Heart right ventricle (tissue), 16 donors: ENCODE results near the gene TMEM222. TPM values are rescaled to one million over a fixed set of nuclear protein-coding genes. Genes with fewer than 3 reads are reported as not detected.

Source experiments
- ATAC-seq, 8 donors: fragments of 200-7000 bp; cut with Tn5 transposase; one replicate each; pipeline ENCODE4 v1.9.1; 2020; ENCODE audit warnings: mild to moderate bottlenecking in 8 of 8, moderate library complexity in 8 of 8, moderate number of reproducible peaks in 1 of 8
- DNase-seq, 2 donors: peaks; one replicate each; pipeline ENCODE4 v3.0.0-alpha.2; 2020
- H3K27ac ChIP-seq, 10 donors: fragments of 200-600 bp; sonication (generic) in 2 of 10; one replicate each; pipeline versions ENCODE4 v1.5.0 to v1.8.0; 2020 to 2022; ENCODE audit warnings: mild to moderate bottlenecking in 3 of 10
- H3K27me3 ChIP-seq, 7 donors: fragments of 200-600 bp; one replicate each; pipeline ENCODE4 v1.8.0; 2021 to 2022; ENCODE audit warnings: mild to moderate bottlenecking in 2 of 7
- H3K36me3 ChIP-seq, 9 donors: fragments of 200-600 bp; sonication (generic) in 1 of 9; one replicate each; pipeline versions ENCODE4 v1.5.0 to v1.8.0; 2020 to 2022; ENCODE audit warnings: mild to moderate bottlenecking in 2 of 9
- H3K4me1 ChIP-seq, 9 donors: fragments of 200-600 bp; sonication (generic) in 1 of 9; one replicate each; pipeline versions ENCODE4 v1.5.0 to v1.8.0; 2020 to 2022; ENCODE audit warnings: mild to moderate bottlenecking in 4 of 9
- H3K4me3 ChIP-seq, 10 donors: fragments of 200-600 bp; sonication (generic) in 2 of 10; one replicate each; pipeline versions ENCODE4 v1.5.0 to v1.8.0; 2020 to 2022; ENCODE audit warnings: mild to moderate bottlenecking in 7 of 10, moderate library complexity in 2 of 10
- H3K9me3 ChIP-seq, 11 donors: fragments of 200-600 bp in 10 of 11; sonication (generic) in 2 of 11; one replicate each; pipeline versions ENCODE4 v1.5.0 to v1.8.0; 2013 to 2022; ENCODE audit warnings: mild to moderate bottlenecking in 2 of 11, control low read depth in 1 of 11, moderate library complexity in 1 of 11
- CTCF ChIP-seq, 9 donors: fragments of 200-600 bp; sonication (generic) in 2 of 9; IDR thresholded peaks; one replicate each; pipeline versions ENCODE4 v1.5.0 to v1.8.0; 2021 to 2022; ENCODE audit warnings: antibody characterized with exemption in 9 of 9, mild to moderate bottlenecking in 5 of 9, moderate library complexity in 1 of 9
- WGBS, 2 donors: extraction: QIAGEN DNeasy Blood & Tissue Kit; methylation state at CpG; one replicate each; pipeline ENCODE4 v1.1.7; 2013; ENCODE audit warnings: inconsistent platforms in 1 of 2; 5-methylcytosine and 5-hydroxymethylcytosine counted together
- intact Hi-C, 10 donors: fragments of 100-400 bp; cut with DNase I; formaldehyde crosslinking; loops; one replicate each; pipeline versions ENCODE4 v1.11.1 to v1.14.2; 2022
- polyA plus RNA-seq, 2 donors: library from polyadenylated mRNA; stranded (reverse); fragments of 200-250 nt; gene quantifications; one replicate each; pipeline ENCODE4 v1.2.3, GENCODE V29; 2013
- total RNA-seq, 10 donors: library from RNA; stranded (reverse); fragmentation: NEBNext Ultra II Directional in 3 of 10; extraction: Animal tissue kit (Norgen Biotek cat#: 25700) in 3 of 10; gene quantifications; one replicate each; pipeline versions ENCODE4 v1.2.1 to v1.2.4, GENCODE V29; 2021 to 2023
- donor health status: Arrhythmogenic right ventricular cardiomyopathy.
- donor health status: ischemic (EF 13 %, LVEDD 7.1; RV severe dilation, severe dysfunction).
- donor health status: healthy with polysubstance abuse.
- donor health status: DM: no; HTN: yes; CAD: no.
- donor health status: DM: no; HTN: no; CAD: no.
- donor health status: ischemic (EF 25% LVEDD 6.9; RV normal size, moderate dysfunction).
- donor health status: ischemic (EF 25% LVEDD 5.7; RV mildly dilated, moderate dysfunction).
- donor health status: healthy.
- donor health status: DM: yes; HTN: yes; CAD: no.
- donor health status: Ischemic cardiomyopathy.
- donor health status: ischemic (EF 35%, LVEDD 5.7; RV mildly dilated, moderate dysfunction).
- donor health status: nonischemic (EF 11% LVEDD 7.7; RV severe dilation, severe dysfunction).
- donor health status: DM: yes; HTN: yes; CAD: no.
- donor health status: PGD.
- donor health status: ischemic (EF 29% LVEDD 5.4; RV normal size, mild dysfunction).
- donor health status: nonischemic (EF 23%, LVEDD 6.1; RV moderate dilation, normal function).

TMEM222 gene
- total and polyA plus RNA-seq, 12 donors: 24.1 to 47.2 (median 26.9) TPM

- WGBS, 2 donors: 95 to 98% methylated on average over 8 of the region's 8 CpGs
- no peak for TF ChIP-seq CTCF (IDR thresholded peaks at IDR 0.05)
- H3K4me3 ChIP-seq: no peak overlapping the region
- peaks cover 12 to 42% (median 22%) of the 10 kb centered on the region in 9 donors for H3K4me1 ChIP-seq
- no peaks in the 10 kb centered on the region for H3K9me3 ChIP-seq
- no peak overlapping the region for H3K27ac ChIP-seq
- no peak for DNase-seq
- no peaks in the 10 kb centered on the region for H3K27me3 ChIP-seq
- intact Hi-C loops: loop anchor here in 1 of 10 donors (5.0 kb wide), 1 partner anchor 34 kb away; no protein-coding TSS in a partner anchor
- no peak for ATAC-seq
- peaks cover 11 to 83% (median 61%) of the 10 kb centered on the region in 9 donors for H3K36me3 ChIP-seq
Observed at GRCh38 chr1:27361553-27361952, 39.6 kb downstream of the TMEM222 start.

GRCh38 chr1:27363766-27364695 is 42.1 kb downstream of the TMEM222 start:
- Histone ChIP-seq H3K27me3 (no peaks in the 10 kb centered on the region), H3K27ac (peak overlapping the region in 3 of 10 donors; percentile 97 to 100 (median 99))
- intact Hi-C loops: loop anchor here in 1 of 10 donors (5.0 kb wide), 1 partner anchor 37 kb away; no protein-coding TSS in a partner anchor

GRCh38 chr1:27364696-27365371 is 42.9 kb downstream of the TMEM222 start:
- H3K27me3 ChIP-seq: no peaks in the 10 kb centered on the region
- peak overlapping the region; percentile 45 to 90 (median 77) for H3K4me3 ChIP-seq
- peaks cover 25 to 61% (median 45%) of the 10 kb centered on the region in 9 donors for H3K4me1 ChIP-seq
- DNase-seq: no peak
- 76 to 81% methylated on average over 11 of the region's 11 CpGs for WGBS, 2 donors
- no peaks in the 10 kb centered on the region for H3K9me3 ChIP-seq
- no peak for ATAC-seq
- H3K36me3 ChIP-seq: peaks cover 6 to 50% (median 35%) of the 10 kb centered on the region in 9 donors
- H3K27ac ChIP-seq: peak overlapping the region in 9 of 10 donors; percentile 97 to 100 (median 98)
- TF ChIP-seq CTCF (IDR thresholded peaks at IDR 0.05): no peak
- intact Hi-C loops: loop anchor here in 3 of 10 donors (5.0 kb wide), 2 partner anchors 38 to 43 kb away; partner anchors contain the start of gene TMEM222 (in 2 of the 3)

More at GRCh38 chr1:27363766-27364695, 42.1 kb downstream of the TMEM222 start:
- peaks cover 6 to 58% (median 42%) of the 10 kb centered on the region in 9 donors for H3K36me3 ChIP-seq
- no peak for DNase-seq
- 89 to 91% methylated on average over 26 of the region's 26 CpGs for WGBS, 2 donors
- no peak for TF ChIP-seq CTCF (IDR thresholded peaks at IDR 0.05)
- H3K9me3 ChIP-seq: no peaks in the 10 kb centered on the region
- peaks cover 25 to 55% (median 38%) of the 10 kb centered on the region in 9 donors for H3K4me1 ChIP-seq
- peak overlapping the region in 6 of 10 donors; percentile 59 to 90 (median 78) for H3K4me3 ChIP-seq
- no peak for ATAC-seq
